Gastrocnemius medialis (tissue), 4 donors: Measurements from ENCODE around the gene SEMA3A.

ENCODE experiments used
- CTCF ChIP-seq, 5 experiments: fragments of 450-650 bp in 3 of 5; fragments of 200-600 bp in 2 of 5; sonication (generic) in 2 of 5; IDR thresholded peaks in 4 of 5; conservative IDR thresholded peaks in 1 of 5; 1 replicate in 4 of 5; 2 replicates in 1 of 5; pipeline ENCODE4 v1.5.1; 2016 to 2019; ENCODE audit warnings: antibody characterized with exemption in 5 of 5, mild to moderate bottlenecking in 3 of 5, moderate library complexity in 3 of 5
- POLR2A ChIP-seq, 2 donors: fragments of 450-650 bp; IDR thresholded peaks; one replicate each; pipeline ENCODE4 v1.6.1; 2017; ENCODE audit warnings: antibody characterized with exemption in 2 of 2, mild to moderate bottlenecking in 2 of 2, moderate library complexity in 2 of 2

- TF ChIP-seq POLR2A (IDR thresholded peaks at IDR 0.05) (no peak), CTCF (IDR thresholded peaks at IDR 0.05 in 4 of 5, conservative IDR thresholded peaks at IDR 0.05 in 1 of 5) (no peak)
These were observed 10.1 kb upstream of the SEMA3A start for GRCh38 chr7:84204655-84205054.
